ENCODE data around the gene OASL.

The OASL gene

DNA sequence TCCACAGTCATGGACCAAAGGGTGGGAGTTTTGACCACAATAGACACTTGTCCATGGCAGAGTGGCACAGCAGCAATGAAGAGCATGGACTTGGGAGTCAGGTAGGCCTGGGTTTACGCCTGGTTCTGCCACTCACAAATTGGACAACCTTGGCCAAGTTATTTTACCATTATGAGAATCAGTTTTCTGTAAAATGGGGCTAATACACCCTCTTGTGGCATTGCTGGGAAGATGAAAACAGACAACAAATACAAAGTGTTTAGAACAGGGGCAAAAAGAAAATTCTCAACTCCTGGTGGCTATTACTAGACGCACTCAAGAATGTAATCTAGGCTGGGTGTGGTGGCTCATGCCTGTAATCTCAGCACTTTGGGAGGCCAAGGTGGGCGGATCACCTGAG, 25.3 kb downstream of the OASL start:
- no peak for DNase-seq

- DNase-seq: no peak
Observed at GRCh38 chr12:121011820-121012219, 27.2 kb downstream of the OASL start.

DNA sequence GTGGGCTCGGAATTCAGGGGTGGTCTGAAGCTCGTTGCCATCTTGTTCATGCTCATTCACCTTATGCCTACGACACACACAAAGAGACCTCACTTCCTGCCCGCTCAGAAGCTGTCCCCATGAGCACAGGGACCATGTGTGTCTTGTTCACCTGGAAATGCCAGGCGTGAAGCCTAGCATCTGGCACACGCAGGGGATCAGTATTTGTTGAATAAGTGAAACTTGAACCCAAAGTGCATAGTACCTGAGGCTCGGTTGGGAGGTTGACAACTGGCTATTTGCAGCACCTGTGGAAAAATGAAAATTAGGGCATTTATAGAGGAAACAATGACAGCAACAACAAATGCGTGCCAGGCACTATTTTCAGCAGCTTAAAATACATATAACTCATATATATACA, 28.2 kb downstream of the OASL start:
- DNase-seq: no peak

- peak; percentile 39 for DNase-seq
Observed at GRCh38 chr12:121009741-121010140, 29.3 kb downstream of the OASL start.

- no peak for DNase-seq
Observed at GRCh38 chr12:121008347-121009098, 30.5 kb downstream of the OASL start.

DNA sequence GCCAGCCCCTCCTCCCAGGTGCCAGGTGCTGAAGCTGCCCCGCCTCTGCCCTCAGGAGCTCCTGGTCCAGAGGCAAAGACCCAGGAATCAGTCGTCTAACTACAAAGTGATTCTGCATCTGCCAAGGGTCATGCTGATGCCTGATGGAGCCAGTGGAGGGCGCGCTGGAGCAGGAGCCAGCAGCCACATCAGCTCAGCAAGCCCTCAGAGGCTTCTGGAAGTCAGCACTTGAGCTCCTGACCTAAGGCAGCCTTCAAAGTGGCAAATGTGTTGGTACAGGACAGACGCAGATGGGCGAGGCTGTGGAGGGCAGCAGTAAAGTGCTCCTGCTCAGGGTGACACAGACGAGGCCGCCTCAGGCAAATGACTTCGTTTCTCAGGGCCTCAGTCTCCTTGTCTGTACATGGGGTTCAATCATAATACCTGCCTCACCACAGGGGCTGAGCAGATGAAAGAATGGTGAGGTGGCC, 33.7 kb downstream of the OASL start:
- peak; percentile 53 for DNase-seq

- no peak for DNase-seq
Observed at GRCh38 chr12:121004253-121004815, 34.7 kb downstream of the OASL start.

- no peak for DNase-seq
Observed at GRCh38 chr12:121003650-121004049, 35.4 kb downstream of the OASL start.

GRCh38 chr12:121001841-121002483, 37.1 kb downstream of the OASL start:
- DNase-seq: no peak

DNA sequence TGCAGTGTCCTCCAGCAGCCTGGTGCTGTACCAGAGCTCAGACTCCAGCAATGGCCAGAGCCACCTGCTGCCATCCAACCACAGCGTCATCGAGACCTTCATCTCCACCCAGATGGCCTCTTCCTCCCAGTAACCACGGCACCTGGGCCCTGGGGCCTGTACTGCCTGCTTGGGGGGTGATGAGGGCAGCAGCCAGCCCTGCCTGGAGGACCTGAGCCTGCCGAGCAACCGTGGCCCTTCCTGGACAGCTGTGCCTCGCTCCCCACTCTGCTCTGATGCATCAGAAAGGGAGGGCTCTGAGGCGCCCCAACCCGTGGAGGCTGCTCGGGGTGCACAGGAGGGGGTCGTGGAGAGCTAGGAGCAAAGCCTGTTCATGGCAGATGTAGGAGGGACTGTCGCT, 38.0 kb downstream of the OASL start:
- DNase-seq: no peak

DNA sequence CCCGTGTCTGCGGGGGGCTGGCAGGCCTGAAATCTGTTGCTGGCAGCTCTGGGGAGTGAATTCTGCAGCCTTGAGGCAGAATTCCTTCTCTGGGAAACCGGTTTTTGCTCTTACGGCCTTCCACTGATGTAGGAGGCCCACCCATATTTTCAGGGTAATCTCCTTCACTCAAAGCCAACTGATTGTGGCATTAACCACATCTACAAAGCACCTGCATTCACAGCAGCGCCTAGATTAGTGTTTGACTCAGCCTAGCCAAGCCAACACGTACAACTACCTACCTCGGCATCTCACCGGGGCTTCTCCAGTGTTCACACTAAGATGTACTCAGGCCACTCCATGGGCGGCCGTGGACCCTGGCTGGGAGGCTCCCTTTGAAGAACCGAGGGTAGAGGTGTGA, 38.5 kb downstream of the OASL start:
- DNase-seq: no peak

DNA sequence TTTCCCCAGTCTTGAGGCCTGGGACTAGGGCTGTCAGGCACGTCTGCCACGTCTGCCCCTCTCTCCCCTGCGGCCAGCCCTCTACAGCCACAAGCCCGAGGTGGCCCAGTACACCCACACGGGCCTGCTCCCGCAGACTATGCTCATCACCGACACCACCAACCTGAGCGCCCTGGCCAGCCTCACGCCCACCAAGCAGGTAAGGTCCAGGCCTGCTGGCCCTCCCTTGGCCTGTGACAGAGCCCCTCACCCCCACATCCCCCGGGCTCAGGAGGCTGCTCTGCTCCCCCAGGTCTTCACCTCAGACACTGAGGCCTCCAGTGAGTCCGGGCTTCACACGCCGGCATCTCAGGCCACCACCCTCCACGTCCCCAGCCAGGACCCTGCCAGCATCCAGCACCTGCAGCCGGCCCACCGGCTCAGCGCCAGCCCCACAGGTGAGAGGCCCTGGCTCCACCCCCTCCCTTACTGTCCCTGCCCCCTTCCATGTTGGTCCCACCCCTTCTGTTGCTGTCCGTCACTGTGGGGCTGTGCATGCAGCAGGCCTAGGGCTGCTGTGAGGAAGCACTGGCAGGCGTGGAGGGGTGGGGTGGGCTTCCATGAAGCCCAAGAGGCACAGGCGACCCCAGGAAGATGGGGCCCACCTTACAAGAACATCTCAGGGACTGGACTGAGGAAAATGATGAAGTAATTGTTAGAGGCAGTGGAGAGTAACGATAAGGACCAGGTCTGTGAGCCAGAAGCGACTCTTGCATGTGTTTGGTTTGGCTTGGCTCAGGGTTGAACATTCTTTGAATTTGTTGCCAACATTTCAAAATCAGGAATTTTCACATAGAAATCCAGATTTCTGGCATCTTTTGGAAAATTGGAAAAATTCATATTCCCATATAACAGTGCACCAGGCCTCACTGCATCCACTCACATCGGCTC, 39.6 kb downstream of the OASL start:
- no peak for DNase-seq

DNA sequence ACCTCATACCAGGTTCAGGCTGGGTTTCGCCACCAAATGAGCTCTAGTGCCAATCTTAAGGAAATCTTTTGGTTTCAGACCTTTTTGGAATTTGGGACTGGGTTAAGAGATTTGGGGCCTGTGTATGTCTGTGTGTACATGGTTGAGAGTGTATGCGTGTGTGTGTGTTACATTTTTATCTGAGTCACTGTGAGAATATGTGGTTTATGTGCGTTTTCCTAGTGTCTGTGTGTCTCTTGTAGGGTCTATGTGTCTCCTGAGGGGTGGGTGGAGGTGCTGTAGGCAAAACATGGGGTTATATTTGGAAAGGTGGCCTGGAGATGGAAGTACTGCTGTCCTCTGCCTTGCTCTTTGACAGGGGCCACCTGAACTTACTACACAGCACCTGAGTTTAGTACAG, 40.6 kb downstream of the OASL start:
- no peak for DNase-seq

DNA sequence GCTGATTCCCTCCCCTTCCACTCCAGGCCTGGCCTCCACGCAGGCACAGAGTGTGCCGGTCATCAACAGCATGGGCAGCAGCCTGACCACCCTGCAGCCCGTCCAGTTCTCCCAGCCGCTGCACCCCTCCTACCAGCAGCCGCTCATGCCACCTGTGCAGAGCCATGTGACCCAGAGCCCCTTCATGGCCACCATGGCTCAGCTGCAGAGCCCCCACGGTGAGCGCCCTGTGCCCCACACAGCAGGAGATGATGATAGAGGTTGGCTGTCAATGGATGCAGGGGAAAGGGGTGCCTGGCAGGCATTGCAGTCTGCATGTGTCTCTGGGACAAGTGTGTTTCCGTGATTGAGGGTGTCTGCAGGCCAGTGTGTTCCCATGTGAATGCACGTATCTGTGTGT, 41.6 kb downstream of the OASL start:
- no peak for DNase-seq

DNA sequence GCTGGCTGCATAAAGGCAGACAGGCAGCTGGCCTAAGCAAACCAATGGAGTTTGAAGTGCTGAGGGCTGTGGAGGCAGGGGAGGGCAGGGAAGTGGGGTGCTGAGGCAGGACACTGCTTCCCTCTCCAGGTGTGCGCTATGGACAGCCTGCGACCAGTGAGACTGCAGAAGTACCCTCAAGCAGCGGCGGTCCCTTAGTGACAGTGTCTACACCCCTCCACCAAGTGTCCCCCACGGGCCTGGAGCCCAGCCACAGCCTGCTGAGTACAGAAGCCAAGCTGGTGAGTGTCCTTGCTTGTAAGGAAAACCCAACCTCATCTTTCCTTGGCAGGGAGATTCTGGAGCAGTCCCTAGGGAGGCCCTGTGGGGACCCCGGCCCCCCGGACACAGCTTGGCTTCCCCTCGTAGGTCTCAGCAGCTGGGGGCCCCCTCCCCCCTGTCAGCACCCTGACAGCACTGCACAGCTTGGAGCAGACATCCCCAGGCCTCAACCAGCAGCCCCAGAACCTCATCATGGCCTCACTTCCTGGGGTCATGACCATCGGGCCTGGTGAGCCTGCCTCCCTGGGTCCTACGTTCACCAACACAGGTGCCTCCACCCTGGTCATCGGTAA, 42.8 kb downstream of the OASL start:
- no peak for DNase-seq

DNA sequence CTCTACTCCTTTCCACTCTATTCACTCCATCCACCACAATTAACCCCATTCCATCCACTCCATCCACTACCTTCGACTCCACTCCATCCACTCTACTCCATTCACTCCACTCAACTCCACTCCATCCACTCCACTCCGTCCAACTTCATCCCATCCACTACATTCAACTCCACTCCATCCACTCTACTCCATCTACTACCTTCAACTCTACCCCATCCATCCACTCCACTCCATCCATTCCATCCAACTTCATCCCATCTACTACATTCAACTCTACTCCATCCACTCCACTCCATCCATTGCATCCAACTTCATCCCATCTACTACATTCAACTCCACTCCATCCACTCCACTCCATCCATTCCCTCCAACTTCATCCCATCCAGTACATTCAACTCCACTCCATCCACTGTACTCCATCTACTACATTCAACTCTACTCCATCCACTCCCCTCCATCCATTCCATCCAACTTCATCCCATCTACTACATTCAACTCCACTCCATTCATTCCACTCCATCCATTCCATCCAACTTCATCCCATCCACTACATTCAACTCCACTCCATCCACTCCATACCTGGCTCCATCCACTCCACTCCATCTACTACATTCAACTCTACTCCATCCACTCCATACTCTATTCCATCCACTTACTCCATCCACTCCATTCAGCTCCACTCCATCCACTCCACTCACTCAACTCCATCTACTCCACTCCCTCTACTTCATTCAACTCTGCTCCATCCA, 44.3 kb downstream of the OASL start:
- no peak for DNase-seq

DNA sequence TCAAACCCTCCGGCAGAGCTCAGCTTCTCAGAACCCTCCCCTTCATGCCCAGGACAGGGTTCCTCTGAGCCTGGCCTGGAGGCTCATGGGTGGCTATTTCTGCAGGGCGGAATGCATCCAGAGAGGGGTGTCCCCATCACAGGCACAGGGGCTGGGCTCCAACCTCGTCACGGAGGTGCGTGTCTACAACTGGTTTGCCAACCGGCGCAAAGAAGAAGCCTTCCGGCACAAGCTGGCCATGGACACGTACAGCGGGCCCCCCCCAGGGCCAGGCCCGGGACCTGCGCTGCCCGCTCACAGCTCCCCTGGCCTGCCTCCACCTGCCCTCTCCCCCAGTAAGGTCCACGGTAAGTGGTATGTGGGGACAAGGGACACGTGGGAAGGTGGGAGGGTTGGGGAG, 45.0 kb downstream of the OASL start:
- no peak for DNase-seq

DNA sequence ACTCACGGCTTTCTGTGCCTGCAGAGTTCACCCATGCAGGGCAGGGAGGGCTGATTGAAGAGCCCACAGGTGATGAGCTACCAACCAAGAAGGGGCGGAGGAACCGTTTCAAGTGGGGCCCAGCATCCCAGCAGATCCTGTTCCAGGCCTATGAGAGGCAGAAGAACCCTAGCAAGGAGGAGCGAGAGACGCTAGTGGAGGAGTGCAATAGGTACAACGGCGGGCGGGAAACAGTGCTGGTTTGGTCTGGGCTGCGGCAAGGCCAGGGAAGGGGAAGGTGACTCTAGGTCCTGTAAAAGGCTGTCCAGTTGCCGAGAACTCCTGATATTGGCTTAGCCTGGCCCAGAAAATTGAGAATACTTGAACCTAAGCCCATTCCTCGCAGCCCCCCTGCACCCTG, 45.5 kb downstream of the OASL start:
- DNase-seq: no peak

GRCh38 chr12:120992989-120993388, 46.1 kb downstream of the OASL start:
- DNase-seq: no peak

DNA sequence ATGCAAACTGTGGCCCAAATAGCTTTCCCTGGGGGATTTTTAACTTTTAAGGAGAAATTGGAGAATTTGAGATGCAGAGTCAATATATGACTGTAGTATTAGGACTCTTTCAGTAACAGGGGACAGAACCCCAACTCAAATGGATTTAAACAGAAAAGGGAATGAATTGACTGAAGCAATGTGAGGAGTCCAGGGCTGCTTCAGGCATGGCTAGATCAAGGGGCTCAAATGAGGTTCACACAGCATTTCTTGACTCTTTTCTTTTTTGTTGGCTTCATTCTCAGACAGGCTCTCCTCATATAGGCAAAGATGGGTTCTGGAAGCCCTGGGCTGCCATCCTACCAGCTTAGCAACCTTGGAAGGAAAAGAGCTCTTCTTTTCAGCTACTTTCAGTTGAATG, 47.1 kb downstream of the OASL start:
- no peak for DNase-seq

GRCh38 chr12:120990487-120991055, 48.5 kb downstream of the OASL start:
- DNase-seq: no peak

DNA sequence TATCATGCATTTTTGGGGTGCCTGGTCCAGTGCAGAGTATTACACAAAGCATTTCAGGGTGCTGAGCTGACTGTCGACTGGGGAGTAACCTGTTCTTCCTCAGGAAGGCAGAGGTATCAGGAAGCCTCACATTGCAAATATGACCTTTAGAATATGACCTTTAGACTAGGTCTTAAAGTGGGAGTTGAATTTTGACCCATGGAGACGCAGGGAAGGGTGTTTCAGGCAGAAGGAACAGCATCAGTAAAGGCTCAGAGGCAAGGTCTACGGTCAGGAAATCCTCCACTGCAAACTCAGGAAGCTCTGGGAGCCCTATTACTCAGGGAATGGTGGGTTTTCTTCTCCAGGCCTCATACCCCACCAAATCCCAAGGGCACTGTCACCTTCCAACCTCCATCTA, 49.4 kb downstream of the OASL start:
- DNase-seq: no peak

Measured in EL (cell line).